OCI-LY3 (cell line): ENCODE measurements around the gene ADAMTS14.

ENCODE experiments used
- H2AFZ ChIP-seq: fragments of 200-600, 300-600 bp; shearing (Covaris generic); 2 replicates; pipeline ENCODE4 v1.6.0; 2014; ENCODE audit warnings: antibody characterized with exemption, low read depth, low read length
- H3K27ac ChIP-seq: fragments of 200-600, 300-600 bp; sonication (generic); 2 replicates; pipeline ENCODE4 v1.5.1; 2014; ENCODE audit warnings: mild to moderate bottlenecking, low read length, moderate library complexity, mixed read lengths
- H3K27me3 ChIP-seq: fragments of 200-600, 300-600 bp; sonication (generic); 2 replicates; pipeline ENCODE4 v1.6.1; 2014; ENCODE audit warnings: low read depth, low read length, mixed read lengths
- H3K36me3 ChIP-seq: fragments of 200-600, 300-600 bp; sonication (generic); replicated peaks from 2 replicates; pipeline ENCODE3; 2014; ENCODE audit warnings: low read depth, low read length, mixed read lengths
- H3K4me1 ChIP-seq: fragments of 300-600, 200-600 bp; sonication (generic); 2 replicates; pipeline ENCODE4 v1.6.1; 2014; ENCODE audit warnings: low read length, mixed read lengths
- H3K4me2 ChIP-seq: fragments of 200-600, 300-600 bp; sonication (generic); 2 replicates; pipeline ENCODE4 v1.6.1; 2014; ENCODE audit warnings: low read length, mixed read lengths
- H3K4me3 ChIP-seq: fragments of 300-600, 200-600 bp; sonication (generic); 2 replicates; pipeline ENCODE4 v1.5.1; 2014; ENCODE audit warnings: antibody characterized with exemption, mild to moderate bottlenecking, low read length, moderate library complexity
- H3K79me2 ChIP-seq: fragments of 300-600, 200-600 bp; shearing (Covaris generic); 2 replicates; pipeline ENCODE4 v1.6.1; 2014; ENCODE audit warnings: mild to moderate bottlenecking, low read length, mixed read lengths
- H3K9ac ChIP-seq: fragments of 300-600, 200-600 bp; shearing (Covaris generic); 2 replicates; pipeline ENCODE4 v1.6.0; 2014; ENCODE audit warnings: mild to moderate bottlenecking, low read length, moderate library complexity
- H3K9me3 ChIP-seq: fragments of 200-600, 300-600 bp; shearing (Covaris generic); 2 replicates; pipeline ENCODE4 v1.6.1; 2014; ENCODE audit warnings: low read length, mixed read lengths; ENCODE audit not compliant: insufficient read depth
- H4K20me1 ChIP-seq: fragments of 200-600, 300-600 bp; sonication (generic); 2 replicates; pipeline ENCODE4 v1.6.1; 2016; ENCODE audit warnings: low read length, mixed read lengths; ENCODE audit not compliant: insufficient read depth
- EZH2phosphoT487 ChIP-seq: fragments of 200-600 bp; shearing (Covaris generic); IDR thresholded peaks from 2 replicates; pipeline ENCODE4 v1.6.1; 2018; ENCODE audit warnings: antibody characterized with exemption, mixed run types, low read depth
- TF ChIP-seq, protein P1 (sequence below): fragments of 200-600, 300-600 bp; sonication (generic); IDR thresholded peaks from 2 replicates; pipeline ENCODE4 v1.5.1; 2014; ENCODE audit warnings: antibody characterized with exemption, low read length, low read depth

ADAMTS14 gene

GRCh38 chr10:70751356-70751755, 79.0 kb downstream of the ADAMTS14 start:
- Histone ChIP-seq H3K27me3 (no peaks in the 10 kb centered on the region), H3K9ac (no peak overlapping the region), H2AFZ (no peak overlapping the region), H4K20me1 (no peaks in the 10 kb centered on the region), H3K36me3 (no peaks in the 10 kb centered on the region), H3K4me2 (no peak overlapping the region), H3K4me1 (no peaks in the 10 kb centered on the region), H3K27ac (no peak overlapping the region), H3K4me3 (no peak overlapping the region), H3K9me3 (no peaks in the 10 kb centered on the region), H3K79me2 (no peaks in the 10 kb centered on the region)
- TF ChIP-seq, protein P1, sequence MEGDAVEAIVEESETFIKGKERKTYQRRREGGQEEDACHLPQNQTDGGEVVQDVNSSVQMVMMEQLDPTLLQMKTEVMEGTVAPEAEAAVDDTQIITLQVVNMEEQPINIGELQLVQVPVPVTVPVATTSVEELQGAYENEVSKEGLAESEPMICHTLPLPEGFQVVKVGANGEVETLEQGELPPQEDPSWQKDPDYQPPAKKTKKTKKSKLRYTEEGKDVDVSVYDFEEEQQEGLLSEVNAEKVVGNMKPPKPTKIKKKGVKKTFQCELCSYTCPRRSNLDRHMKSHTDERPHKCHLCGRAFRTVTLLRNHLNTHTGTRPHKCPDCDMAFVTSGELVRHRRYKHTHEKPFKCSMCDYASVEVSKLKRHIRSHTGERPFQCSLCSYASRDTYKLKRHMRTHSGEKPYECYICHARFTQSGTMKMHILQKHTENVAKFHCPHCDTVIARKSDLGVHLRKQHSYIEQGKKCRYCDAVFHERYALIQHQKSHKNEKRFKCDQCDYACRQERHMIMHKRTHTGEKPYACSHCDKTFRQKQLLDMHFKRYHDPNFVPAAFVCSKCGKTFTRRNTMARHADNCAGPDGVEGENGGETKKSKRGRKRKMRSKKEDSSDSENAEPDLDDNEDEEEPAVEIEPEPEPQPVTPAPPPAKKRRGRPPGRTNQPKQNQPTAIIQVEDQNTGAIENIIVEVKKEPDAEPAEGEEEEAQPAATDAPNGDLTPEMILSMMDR, result no peak
- no peak for TF ChIP-seq EZH2phosphoT487

GRCh38 chr10:70751991-70752390, 79.7 kb downstream of the ADAMTS14 start:
- Histone ChIP-seq H3K9me3 (no peaks in the 10 kb centered on the region), H3K4me2 (no peak overlapping the region), H3K27ac (no peak overlapping the region), H4K20me1 (no peaks in the 10 kb centered on the region), H3K9ac (no peak overlapping the region), H3K4me1 (no peaks in the 10 kb centered on the region), H3K36me3 (no peaks in the 10 kb centered on the region), H3K79me2 (no peaks in the 10 kb centered on the region), H2AFZ (no peak overlapping the region), H3K4me3 (no peak overlapping the region), H3K27me3 (no peaks in the 10 kb centered on the region)
- TF ChIP-seq EZH2phosphoT487, result no peak
- TF ChIP-seq, protein P1, result no peak

DNA sequence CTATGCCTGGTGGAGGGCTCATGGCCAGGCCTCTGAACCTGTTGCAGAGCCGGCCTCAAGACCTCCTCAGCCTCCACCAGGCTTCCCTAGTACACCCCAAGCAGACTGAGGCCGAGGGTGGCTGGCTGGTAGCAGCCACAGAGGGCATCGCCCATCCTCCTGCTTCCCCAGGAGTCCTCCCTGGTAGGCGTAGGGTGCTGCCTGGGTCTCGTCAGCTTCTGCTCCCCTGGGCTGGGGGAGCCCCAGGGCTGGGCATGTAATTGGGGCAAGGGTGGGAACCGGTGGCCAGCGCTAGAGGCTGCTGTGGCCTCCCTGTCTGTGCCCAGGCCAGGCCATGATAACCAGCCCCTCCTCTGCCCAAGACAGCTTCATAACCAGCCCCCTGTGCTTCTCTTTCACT, 80.3 kb downstream of the ADAMTS14 start:
- H3K36me3 ChIP-seq, result no peaks in the 10 kb centered on the region
- H3K4me3 ChIP-seq, result no peak overlapping the region
- no peaks in the 10 kb centered on the region for H3K9me3 ChIP-seq
- H3K27ac ChIP-seq, result no peak overlapping the region
- no peaks in the 10 kb centered on the region for H3K4me1 ChIP-seq
- no peaks in the 10 kb centered on the region for H3K79me2 ChIP-seq
- no peak overlapping the region for H3K4me2 ChIP-seq
- TF ChIP-seq, protein P1, result no peak
- no peak for TF ChIP-seq EZH2phosphoT487
- H3K27me3 ChIP-seq, result no peaks in the 10 kb centered on the region
- no peaks in the 10 kb centered on the region for H4K20me1 ChIP-seq
- no peak overlapping the region for H3K9ac ChIP-seq
- H2AFZ ChIP-seq, result no peak overlapping the region

DNA sequence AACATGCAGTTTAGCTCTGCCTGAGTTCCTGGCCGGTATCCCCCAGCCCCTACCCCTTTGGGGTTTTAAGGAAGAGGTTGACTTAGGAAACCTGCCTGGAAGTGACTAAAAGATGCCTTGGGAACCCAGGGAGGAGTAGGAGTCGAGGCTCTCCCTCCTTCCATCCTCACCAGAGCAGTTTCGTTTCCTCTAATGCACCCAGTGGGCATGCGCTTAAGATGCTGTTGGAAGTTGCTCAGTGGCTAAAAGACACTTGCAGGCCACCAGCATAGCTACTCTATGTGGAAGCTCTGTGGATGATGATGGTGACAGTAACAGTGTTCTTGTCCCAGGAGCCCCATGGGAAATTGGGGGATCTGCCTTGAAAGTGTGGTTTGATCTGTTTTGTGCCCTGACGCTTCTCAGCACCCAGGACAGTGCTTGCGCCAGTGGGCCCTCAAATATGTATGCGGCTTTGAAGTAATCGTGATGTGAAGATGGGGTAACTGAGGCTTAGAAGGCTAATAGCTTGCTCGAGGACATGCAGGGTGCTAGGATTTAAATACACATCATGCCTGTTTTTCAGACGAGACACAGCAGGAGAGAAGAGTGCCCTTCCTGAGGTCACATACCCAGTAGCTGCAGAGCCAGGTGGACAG, 80.8 kb downstream of the ADAMTS14 start:
- Histone ChIP-seq H3K9me3 (no peaks in the 10 kb centered on the region), H2AFZ (no peak overlapping the region), H3K27me3 (no peaks in the 10 kb centered on the region), H3K4me1 (no peaks in the 10 kb centered on the region), H3K4me3 (no peak overlapping the region), H4K20me1 (no peaks in the 10 kb centered on the region), H3K4me2 (no peak overlapping the region), H3K79me2 (no peaks in the 10 kb centered on the region), H3K36me3 (no peaks in the 10 kb centered on the region), H3K9ac (no peak overlapping the region), H3K27ac (no peak overlapping the region)
- TF ChIP-seq, protein P1, result no peak
- no peak for TF ChIP-seq EZH2phosphoT487
